ENCODE data around the gene NPPC. TPM values are rescaled to one million over a fixed set of nuclear protein-coding genes. Genes with fewer than 3 reads are reported as not detected.

Gene NPPC
- total RNA-seq, 3 donors from 2014 or later = 0.44 to 0.66 TPM; not detected in 1

DNA sequence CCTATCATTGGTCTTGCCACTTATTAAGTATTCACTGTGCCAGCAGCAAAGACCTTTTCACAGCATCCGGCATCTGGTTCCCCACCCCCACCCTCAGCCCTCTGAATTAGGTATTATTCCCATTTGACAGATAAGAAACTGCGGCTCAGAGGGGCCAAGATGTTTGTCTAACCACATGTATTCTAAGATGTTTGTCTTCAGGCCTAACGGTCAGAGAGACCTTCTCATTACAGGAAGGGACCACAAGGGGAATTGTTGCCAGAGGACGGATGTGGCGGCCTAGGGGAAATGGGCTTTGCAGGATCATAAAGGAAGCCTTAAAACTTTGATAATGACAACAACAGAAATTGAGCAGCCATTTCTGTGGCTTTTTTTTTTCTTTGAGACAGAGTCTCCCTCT is 16.6 kb downstream of the NPPC start:
- Histone ChIP-seq H3K4me1 (no peaks in the 10 kb centered on the region), H3K4me3 (no peak overlapping the region), H3K27ac (no peak overlapping the region), H3K36me3 (no peaks in the 10 kb centered on the region), H3K9me3 (no peaks in the 10 kb centered on the region), H3K27me3 (no peaks in the 10 kb centered on the region)
- no peak for DNase-seq (ENCODE audit: low spot score in 2 of 2)
- TF ChIP-seq POLR2A (IDR thresholded peaks at IDR 0.05) (no peak), POLR2AphosphoS5 (IDR thresholded peaks at IDR 0.05) (no peak)
- TF ChIP-seq, protein P1, sequence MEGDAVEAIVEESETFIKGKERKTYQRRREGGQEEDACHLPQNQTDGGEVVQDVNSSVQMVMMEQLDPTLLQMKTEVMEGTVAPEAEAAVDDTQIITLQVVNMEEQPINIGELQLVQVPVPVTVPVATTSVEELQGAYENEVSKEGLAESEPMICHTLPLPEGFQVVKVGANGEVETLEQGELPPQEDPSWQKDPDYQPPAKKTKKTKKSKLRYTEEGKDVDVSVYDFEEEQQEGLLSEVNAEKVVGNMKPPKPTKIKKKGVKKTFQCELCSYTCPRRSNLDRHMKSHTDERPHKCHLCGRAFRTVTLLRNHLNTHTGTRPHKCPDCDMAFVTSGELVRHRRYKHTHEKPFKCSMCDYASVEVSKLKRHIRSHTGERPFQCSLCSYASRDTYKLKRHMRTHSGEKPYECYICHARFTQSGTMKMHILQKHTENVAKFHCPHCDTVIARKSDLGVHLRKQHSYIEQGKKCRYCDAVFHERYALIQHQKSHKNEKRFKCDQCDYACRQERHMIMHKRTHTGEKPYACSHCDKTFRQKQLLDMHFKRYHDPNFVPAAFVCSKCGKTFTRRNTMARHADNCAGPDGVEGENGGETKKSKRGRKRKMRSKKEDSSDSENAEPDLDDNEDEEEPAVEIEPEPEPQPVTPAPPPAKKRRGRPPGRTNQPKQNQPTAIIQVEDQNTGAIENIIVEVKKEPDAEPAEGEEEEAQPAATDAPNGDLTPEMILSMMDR (IDR thresholded peaks at IDR 0.05) = no peak
- intact Hi-C loops (cut with DNase I; ENCODE audit: low total_unique reads) = loop anchor here (10.0 kb wide), 1 partner anchor 605 kb away; no protein-coding TSS in a partner anchor

DNA sequence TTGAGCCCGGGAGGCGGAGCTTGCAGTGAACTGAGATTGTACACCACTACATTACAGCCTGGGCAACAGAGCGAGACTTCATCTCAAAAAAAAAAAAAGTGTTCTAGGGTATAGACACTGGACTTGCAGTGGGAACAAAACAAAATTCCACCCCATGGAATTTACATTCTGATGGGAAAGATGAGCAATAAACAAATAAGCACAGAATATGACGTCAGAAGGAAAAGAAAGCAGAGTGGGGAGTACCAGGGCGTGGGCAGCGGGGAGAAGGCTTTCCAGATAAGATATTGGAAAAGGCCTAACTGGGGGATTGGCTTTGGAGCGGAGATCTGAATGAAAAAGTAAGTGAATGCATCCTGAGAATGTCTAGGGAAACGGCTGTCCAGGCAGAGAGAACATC is 17.6 kb downstream of the NPPC start:
- Histone ChIP-seq H3K4me3 (no peak overlapping the region), H3K27me3 (no peaks in the 10 kb centered on the region), H3K4me1 (no peaks in the 10 kb centered on the region), H3K9me3 (no peaks in the 10 kb centered on the region), H3K36me3 (no peaks in the 10 kb centered on the region), H3K27ac (no peak overlapping the region)
- no peak for DNase-seq (ENCODE audit: low spot score in 2 of 2)
- intact Hi-C loops (cut with DNase I; ENCODE audit: low total_unique reads) = loop anchor here (10.0 kb wide), 1 partner anchor 606 kb away; no protein-coding TSS in a partner anchor
- TF ChIP-seq POLR2AphosphoS5 (IDR thresholded peaks at IDR 0.05) = no peak
- TF ChIP-seq, protein P1 (IDR thresholded peaks at IDR 0.05) = no peak
- no peak for TF ChIP-seq POLR2A (IDR thresholded peaks at IDR 0.05)

DNA sequence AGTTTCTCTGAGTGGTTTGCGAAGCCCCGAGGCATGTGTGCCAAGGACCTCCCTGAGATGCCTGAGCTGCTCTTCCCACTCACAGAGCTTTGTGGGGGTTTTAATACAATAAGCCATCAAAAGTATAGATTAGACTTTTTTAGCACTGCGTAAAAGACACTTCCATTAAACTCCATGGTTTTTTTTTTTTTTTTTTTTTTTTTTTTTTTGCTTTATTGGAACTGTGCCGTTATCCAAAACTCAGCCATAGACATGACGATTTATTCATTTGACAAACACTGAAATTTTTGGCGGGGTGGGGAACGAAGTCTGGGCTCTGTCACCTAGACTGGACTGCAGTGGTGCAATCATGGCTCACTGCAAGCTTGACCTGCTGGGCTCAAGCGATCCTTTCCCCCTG is 18.4 kb downstream of the NPPC start:
- no peak for DNase-seq (ENCODE audit: low spot score in 2 of 2)
- intact Hi-C loops (cut with DNase I; ENCODE audit: low total_unique reads) = loop anchor here (10.0 kb wide), 1 partner anchor 607 kb away; no protein-coding TSS in a partner anchor
- H3K4me1 ChIP-seq = no peaks in the 10 kb centered on the region
- no peaks in the 10 kb centered on the region for H3K36me3 ChIP-seq
- H3K9me3 ChIP-seq = no peaks in the 10 kb centered on the region
- no peaks in the 10 kb centered on the region for H3K27me3 ChIP-seq
- H3K27ac ChIP-seq = no peak overlapping the region
- no peak overlapping the region for H3K4me3 ChIP-seq
- TF ChIP-seq POLR2A (IDR thresholded peaks at IDR 0.05) = no peak
- TF ChIP-seq POLR2AphosphoS5 (IDR thresholded peaks at IDR 0.05) = no peak
- TF ChIP-seq, protein P1 (IDR thresholded peaks at IDR 0.05) = no peak

DNA sequence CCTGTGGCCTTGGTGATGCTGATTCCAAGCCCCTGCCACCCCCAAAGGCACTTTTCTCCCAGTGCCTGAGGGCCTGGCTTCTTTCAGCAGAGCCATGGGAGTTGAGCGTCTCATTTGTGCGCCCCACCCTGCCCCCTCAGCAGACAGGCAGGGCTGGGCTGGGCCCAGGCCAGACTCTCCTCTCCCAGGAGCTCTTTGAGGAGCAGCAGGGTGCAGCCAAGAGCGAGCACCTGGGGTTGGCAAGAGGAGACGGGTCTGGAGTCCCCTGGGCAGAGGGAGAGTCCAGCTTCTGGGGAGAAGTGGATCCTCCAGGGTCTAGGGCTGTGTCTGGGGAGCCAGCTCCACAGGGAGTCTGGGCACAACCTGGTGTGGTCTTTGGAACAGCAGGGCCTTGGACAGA is 21.2 kb downstream of the NPPC start:
- no peaks in the 10 kb centered on the region for H3K36me3 ChIP-seq
- no peak for DNase-seq (ENCODE audit: low spot score in 2 of 2)
- no peaks in the 10 kb centered on the region for H3K9me3 ChIP-seq
- TF ChIP-seq POLR2A (IDR thresholded peaks at IDR 0.05) = no peak
- TF ChIP-seq, protein P1 (IDR thresholded peaks at IDR 0.05) = no peak
- TF ChIP-seq POLR2AphosphoS5 (IDR thresholded peaks at IDR 0.05) = no peak
- H3K4me3 ChIP-seq = no peak overlapping the region
- H3K27ac ChIP-seq = no peak overlapping the region
- intact Hi-C loops (cut with DNase I; ENCODE audit: low total_unique reads) = loop anchor here (10.0 kb wide), 1 partner anchor 610 kb away; no protein-coding TSS in a partner anchor
- no peaks in the 10 kb centered on the region for H3K27me3 ChIP-seq
- H3K4me1 ChIP-seq = no peaks in the 10 kb centered on the region

GRCh38 chr2:231904161-231904611 is 22.0 kb downstream of the NPPC start:
- Histone ChIP-seq H3K27me3 (no peaks in the 10 kb centered on the region), H3K36me3 (no peaks in the 10 kb centered on the region), H3K4me1 (no peaks in the 10 kb centered on the region), H3K27ac (no peak overlapping the region), H3K9me3 (no peaks in the 10 kb centered on the region), H3K4me3 (no peak overlapping the region)
- no peak for DNase-seq (ENCODE audit: low spot score in 2 of 2)
- no peak for TF ChIP-seq POLR2AphosphoS5 (IDR thresholded peaks at IDR 0.05)
- intact Hi-C loops (cut with DNase I; ENCODE audit: low total_unique reads) = loop anchor here (10.0 kb wide), 1 partner anchor 611 kb away; no protein-coding TSS in a partner anchor
